Measurements from ENCODE around the gene TSC22D2. TPM values are rescaled to one million over a fixed set of nuclear protein-coding genes. Genes with fewer than 3 reads are reported as not detected.

Gene TSC22D2
- total and polyA plus RNA-seq, 2 experiments from 2014 or later = 11.5 to 27.5 TPM

DNA sequence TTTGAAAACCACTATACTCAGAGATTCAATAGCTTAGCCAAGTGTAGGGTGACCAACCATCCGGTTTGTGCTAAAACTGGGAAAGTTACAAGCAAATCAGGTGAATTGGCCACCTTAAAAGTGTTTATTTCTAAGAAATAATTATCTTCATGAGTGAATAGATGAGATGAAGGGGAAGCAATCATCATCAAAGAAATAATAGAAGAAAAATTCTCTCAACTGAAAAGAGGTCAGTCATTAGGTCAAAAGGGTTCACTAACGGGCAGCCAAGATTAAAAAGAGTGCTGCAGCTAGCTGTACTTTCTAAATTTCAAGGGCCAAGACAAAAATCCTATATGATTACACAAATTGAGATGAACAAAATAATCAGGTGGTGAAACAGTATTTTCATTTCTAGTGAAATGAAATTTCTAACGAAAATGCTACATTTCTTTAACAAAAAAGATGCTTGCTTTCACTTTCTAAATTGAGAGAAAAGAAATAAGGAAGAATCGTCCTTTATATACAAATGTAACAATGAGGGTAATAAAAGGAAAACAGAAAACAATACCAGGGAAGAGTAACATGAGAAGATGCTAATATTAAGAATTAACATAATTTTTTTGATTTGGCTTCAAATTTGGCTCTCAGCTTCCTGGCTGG is 34.7 kb upstream of the TSC22D2 start:
- H3K4me1 ChIP-seq (ENCODE audit: insufficient read depth) = peaks cover 50% of the 10 kb centered on the region

DNA sequence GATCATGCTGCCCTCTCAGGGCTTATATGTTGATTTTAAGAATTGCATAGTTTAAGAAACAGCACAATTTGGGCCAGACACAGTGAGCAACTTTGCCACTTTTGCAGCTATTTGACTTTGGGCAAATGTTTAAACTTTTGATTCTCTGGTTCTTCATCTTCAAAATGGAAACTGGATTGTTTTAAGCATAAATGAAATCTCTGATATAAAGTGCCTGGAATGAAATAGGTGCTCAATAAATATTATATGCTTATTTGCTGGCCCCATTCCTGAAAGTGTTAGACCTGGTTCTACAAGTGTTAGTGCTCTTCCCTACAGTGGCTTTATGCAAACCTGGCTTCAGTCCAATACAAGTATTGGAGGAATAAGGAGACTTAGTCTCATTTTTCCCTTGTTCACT is 33.1 kb upstream of the TSC22D2 start:
- in situ Hi-C loops (cut with MboI) = no loop called here

More for the DNA sequence above, 34.7 kb upstream of the TSC22D2 start:
- TF ChIP-seq EZH2 (IDR thresholded peaks at IDR 0.05; ENCODE audit: insufficient read depth, poor library complexity, severe bottlenecking) = no peak
- no peak for TF ChIP-seq EZH2phosphoT487 (IDR thresholded peaks at IDR 0.05; ENCODE audit: insufficient read depth, low read depth)
- Histone ChIP-seq H3K4me2 (ENCODE audit: unreplicated experiment) (no peak overlapping the region), H3F3A (ENCODE audit: insufficient read depth) (peaks cover 48% of the 10 kb centered on the region), H3K79me2 (ENCODE audit: insufficient read depth) (peaks cover 5% of the 10 kb centered on the region), H2AFZ (no peak overlapping the region), H3K9ac (no peak overlapping the region), H3K27ac (no peak overlapping the region), H4K20me1 (ENCODE audit: insufficient read depth) (no peaks in the 10 kb centered on the region), H3K9me2 (ENCODE audit: insufficient read depth) (no peaks in the 10 kb centered on the region), H3K4me3 (no peak overlapping the region), H3K36me3 (ENCODE audit: low read depth) (no peaks in the 10 kb centered on the region), H3K9me3 (ENCODE audit: low read depth) (no peaks in the 10 kb centered on the region), H3K27me3 (replicated peaks; ENCODE audit: insufficient read depth) (no peaks in the 10 kb centered on the region)
- 79 to 80% methylated on average over 4 of the region's 4 CpGs for WGBS, 2 experiments (ENCODE audit: low coverage in 1 of 2, low lambda C conversion rate in 2 of 2, missing lambda C conversion rate in 2 of 2)
- no peak for DNase-seq
- in situ Hi-C loops (cut with MboI) = no loop called here

DNA sequence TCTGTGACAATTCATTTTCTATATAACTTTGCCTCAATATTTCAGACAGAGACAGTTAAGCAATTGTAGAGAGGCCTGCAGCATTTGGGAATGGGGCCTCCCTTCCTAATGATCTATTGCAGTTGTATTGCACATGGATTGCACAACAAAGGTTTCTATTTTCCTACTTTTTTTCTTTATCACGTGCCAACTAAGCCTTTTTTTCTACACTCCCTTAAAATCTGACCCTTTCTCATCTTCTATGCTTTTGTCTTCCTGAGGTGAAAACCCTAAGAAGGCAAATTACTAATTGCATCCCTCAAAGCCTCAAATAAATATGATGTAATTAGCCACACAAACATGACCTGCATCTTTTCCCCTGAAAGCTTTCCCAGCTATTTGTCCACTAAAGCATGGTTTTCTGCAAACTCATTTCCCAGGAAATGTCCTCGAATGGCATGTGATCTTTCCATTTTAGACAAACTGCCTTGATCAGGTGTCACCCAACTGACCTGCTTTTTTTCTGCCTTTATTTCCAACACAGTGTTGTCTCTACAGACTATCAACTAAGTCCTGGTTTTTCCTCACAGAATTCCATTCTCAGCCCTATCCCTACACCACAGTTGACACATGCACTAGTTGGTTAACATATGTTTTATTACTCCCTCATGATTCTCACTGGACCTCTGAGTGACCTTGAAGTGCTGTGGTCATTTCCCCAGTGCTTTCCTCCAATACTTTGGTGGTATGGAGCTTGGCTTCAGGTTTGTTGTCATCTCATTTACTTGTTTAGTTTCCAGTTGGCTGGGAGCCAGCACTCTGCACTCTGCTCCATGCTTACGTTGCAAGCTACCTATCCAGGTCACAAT is 31.9 kb upstream of the TSC22D2 start:
- Histone ChIP-seq H3K36me3 (ENCODE audit: low read depth) (no peaks in the 10 kb centered on the region), H3K79me2 (ENCODE audit: insufficient read depth) (no peaks in the 10 kb centered on the region; the same call in 1 of the 2 replicates), H3K4me3 (no peak overlapping the region), H3F3A (ENCODE audit: insufficient read depth) (peaks cover 31% of the 10 kb centered on the region), H3K9ac (peak overlapping the region; percentile 47), H2AFZ (no peak overlapping the region), H3K9me3 (ENCODE audit: low read depth) (no peaks in the 10 kb centered on the region), H3K4me2 (ENCODE audit: unreplicated experiment) (peak overlapping the region; percentile 10), H4K20me1 (ENCODE audit: insufficient read depth) (no peaks in the 10 kb centered on the region), H3K9me2 (ENCODE audit: insufficient read depth) (no peaks in the 10 kb centered on the region), H3K27me3 (replicated peaks; ENCODE audit: insufficient read depth) (no peaks in the 10 kb centered on the region), H3K27ac (peak overlapping the region; percentile 62), H3K4me1 (ENCODE audit: insufficient read depth) (peaks cover 31% of the 10 kb centered on the region)
- WGBS, 2 experiments (ENCODE audit: low coverage in 1 of 2, low lambda C conversion rate in 2 of 2, missing lambda C conversion rate in 2 of 2) = 31% methylated on average over 3 of the region's 3 CpGs
- peak; percentile 78 for DNase-seq
- in situ Hi-C loops (cut with MboI) = no loop called here
- TF ChIP-seq EZH2phosphoT487 (IDR thresholded peaks at IDR 0.05; ENCODE audit: insufficient read depth, low read depth) = no peak
- no peak for TF ChIP-seq EZH2 (IDR thresholded peaks at IDR 0.05; ENCODE audit: insufficient read depth, poor library complexity, severe bottlenecking)

More for the DNA sequence above, 33.1 kb upstream of the TSC22D2 start:
- Histone ChIP-seq H3K4me1 (ENCODE audit: insufficient read depth) (peaks cover 38% of the 10 kb centered on the region), H2AFZ (no peak overlapping the region), H3K4me3 (no peak overlapping the region), H3K9me3 (ENCODE audit: low read depth) (no peaks in the 10 kb centered on the region), H3K79me2 (ENCODE audit: insufficient read depth) (peaks cover 5% of the 10 kb centered on the region), H3F3A (ENCODE audit: insufficient read depth) (peaks cover 41% of the 10 kb centered on the region), H3K27me3 (replicated peaks; ENCODE audit: insufficient read depth) (no peaks in the 10 kb centered on the region), H3K27ac (peak overlapping the region; percentile 62; the same call in 1 of the 2 replicates), H3K9ac (no peak overlapping the region), H4K20me1 (ENCODE audit: insufficient read depth) (no peaks in the 10 kb centered on the region), H3K36me3 (ENCODE audit: low read depth) (no peaks in the 10 kb centered on the region), H3K4me2 (ENCODE audit: unreplicated experiment) (no peak overlapping the region), H3K9me2 (ENCODE audit: insufficient read depth) (no peaks in the 10 kb centered on the region)
- no peak for DNase-seq
- TF ChIP-seq EZH2 (IDR thresholded peaks at IDR 0.05; ENCODE audit: insufficient read depth, poor library complexity, severe bottlenecking) = no peak
- TF ChIP-seq EZH2phosphoT487 (IDR thresholded peaks at IDR 0.05; ENCODE audit: insufficient read depth, low read depth) = no peak

DNA sequence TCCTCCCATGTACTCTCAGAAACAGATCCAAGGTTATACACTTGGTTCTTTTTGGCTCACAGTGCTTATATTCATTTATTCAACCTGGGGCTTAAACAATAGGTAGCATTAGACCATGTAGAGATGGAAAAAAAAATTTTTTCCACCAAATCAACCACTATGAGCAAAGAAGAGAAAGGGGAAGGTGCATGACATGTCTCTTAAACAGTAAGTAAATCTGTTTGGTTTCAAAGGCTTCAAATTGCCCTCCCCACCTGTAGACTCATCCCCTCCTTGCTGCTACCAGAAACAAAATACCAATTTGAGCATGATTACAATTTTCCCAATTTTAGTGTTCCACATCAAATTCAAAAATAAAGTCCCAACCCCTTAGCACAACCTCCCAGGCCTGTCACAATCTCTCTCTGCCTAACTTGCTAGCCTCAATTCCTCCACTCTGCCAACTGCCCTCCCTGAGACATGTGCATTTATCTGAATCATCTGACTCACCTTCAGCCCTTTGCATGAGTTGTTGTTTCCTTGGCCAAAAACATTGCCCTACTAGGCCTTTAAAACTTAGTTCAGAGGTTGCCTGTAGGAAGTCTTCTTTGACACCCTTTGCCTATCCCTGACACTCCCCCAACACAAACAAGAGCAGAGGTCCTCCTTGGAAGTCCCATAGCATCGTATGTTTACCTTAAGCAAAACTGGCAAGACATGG is 30.3 kb upstream of the TSC22D2 start:
- Histone ChIP-seq H3K9me2 (ENCODE audit: insufficient read depth) (no peaks in the 10 kb centered on the region), H4K20me1 (ENCODE audit: insufficient read depth) (no peaks in the 10 kb centered on the region), H3K27ac (no peak overlapping the region), H3K4me3 (no peak overlapping the region), H3K9me3 (ENCODE audit: low read depth) (no peaks in the 10 kb centered on the region), H3K27me3 (replicated peaks; ENCODE audit: insufficient read depth) (no peaks in the 10 kb centered on the region), H2AFZ (no peak overlapping the region), H3K4me1 (ENCODE audit: insufficient read depth) (peaks cover 19% of the 10 kb centered on the region), H3K9ac (no peak overlapping the region), H3K4me2 (ENCODE audit: unreplicated experiment) (no peak overlapping the region), H3K36me3 (ENCODE audit: low read depth) (no peaks in the 10 kb centered on the region), H3F3A (ENCODE audit: insufficient read depth) (peaks cover 18% of the 10 kb centered on the region), H3K79me2 (ENCODE audit: insufficient read depth) (no peaks in the 10 kb centered on the region; the same call in 1 of the 2 replicates)
- in situ Hi-C loops (cut with MboI) = no loop called here
- 93 to 100% methylated on average over 1 of the region's 1 CpG for WGBS, 2 experiments (ENCODE audit: low coverage in 1 of 2, low lambda C conversion rate in 2 of 2, missing lambda C conversion rate in 2 of 2)
- DNase-seq = peak; percentile 36
- TF ChIP-seq EZH2phosphoT487 (IDR thresholded peaks at IDR 0.05; ENCODE audit: insufficient read depth, low read depth) (no peak), EZH2 (IDR thresholded peaks at IDR 0.05; ENCODE audit: insufficient read depth, poor library complexity, severe bottlenecking) (no peak)

Data from GM23248 (cell line).